GM18873 (cell line): ENCODE measurements around the gene SPATA13.

Source experiments
- ATAC-seq: cut with Tn5 transposase; IDR thresholded peaks from one replicate; pipeline ENCODE4 v1.9.1; 2021; ENCODE audit warnings: mild to moderate bottlenecking, moderate library complexity, moderate number of reproducible peaks; ENCODE audit not compliant: unreplicated experiment, low FRiP score

The SPATA13 gene

GRCh38 chr13:24218338-24218737 is 57.8 kb downstream of the SPATA13 start:
- ATAC-seq: no peak

- ATAC-seq: no peak
These were observed 58.5 kb downstream of the SPATA13 start for GRCh38 chr13:24218977-24219376.

- ATAC-seq: no peak
These were observed 59.7 kb downstream of the SPATA13 start for GRCh38 chr13:24220086-24220703.

- no peak for ATAC-seq
These were observed 60.5 kb downstream of the SPATA13 start for GRCh38 chr13:24221007-24221406.

- no peak for ATAC-seq
These were observed 62.2 kb downstream of the SPATA13 start for GRCh38 chr13:24222756-24223155.

- ATAC-seq: peak; percentile 48
These were observed 63.1 kb downstream of the SPATA13 start for GRCh38 chr13:24223341-24224231.

GRCh38 chr13:24224232-24224680 is 63.7 kb downstream of the SPATA13 start:
- peak; percentile 15 for ATAC-seq

- no peak for ATAC-seq
These were observed 64.5 kb downstream of the SPATA13 start for GRCh38 chr13:24225062-24225461.

GRCh38 chr13:24225930-24226329 is 65.4 kb downstream of the SPATA13 start:
- no peak for ATAC-seq

- no peak for ATAC-seq
These were observed 66.2 kb downstream of the SPATA13 start for GRCh38 chr13:24226762-24227161.

GRCh38 chr13:24228852-24229458 is 68.4 kb downstream of the SPATA13 start:
- ATAC-seq: no peak

- no peak for ATAC-seq
These were observed 70.0 kb downstream of the SPATA13 start for GRCh38 chr13:24230428-24231072.

- no peak for ATAC-seq
These were observed 70.9 kb downstream of the SPATA13 start for GRCh38 chr13:24231377-24231776.

GRCh38 chr13:24232037-24232436 is 71.5 kb downstream of the SPATA13 start:
- ATAC-seq: no peak

- no peak for ATAC-seq
These were observed 72.0 kb downstream of the SPATA13 start for GRCh38 chr13:24232474-24232873.

GRCh38 chr13:24233351-24233901 is 72.9 kb downstream of the SPATA13 start:
- no peak for ATAC-seq

GRCh38 chr13:24234200-24234915 is 73.8 kb downstream of the SPATA13 start:
- no peak for ATAC-seq

GRCh38 chr13:24237356-24237755 is 76.8 kb downstream of the SPATA13 start:
- ATAC-seq: no peak

- ATAC-seq: no peak
These were observed 80.8 kb downstream of the SPATA13 start for GRCh38 chr13:24241336-24241735.

GRCh38 chr13:24242100-24242499 is 81.6 kb downstream of the SPATA13 start:
- no peak for ATAC-seq
